Measurements from ENCODE around the gene VTA1. TPM values are rescaled to one million over a fixed set of nuclear protein-coding genes. Genes with fewer than 3 reads are reported as not detected.

Gene VTA1
- total RNA-seq, 4 donors from 2014 or later, result 40.9 to 54.5 (median 49.5) TPM

- no peak for TF ChIP-seq POLR2A (IDR thresholded peaks at IDR 0.05)
- no peak for TF ChIP-seq CTCF (IDR thresholded peaks at IDR 0.05)
- DNase-seq (ENCODE audit: low spot score in 2 of 2), result no peak
- intact Hi-C loops (cut with DNase I; ENCODE audit: low total_unique reads), result no loop called here
- no peak overlapping the region for H3K4me3 ChIP-seq (ENCODE audit: low read depth, poor library complexity, severe bottlenecking)
- 81 to 85% methylated on average over 3 of the region's 3 CpGs for WGBS, 2 donors
Observed at GRCh38 chr6:142167071-142167470, 20.0 kb downstream of the VTA1 start.

- TF ChIP-seq POLR2A (IDR thresholded peaks at IDR 0.05) (no peak), CTCF (IDR thresholded peaks at IDR 0.05) (no peak)
- intact Hi-C loops (cut with DNase I; ENCODE audit: low total_unique reads), result no loop called here
- 87 to 89% methylated on average over 2 of the region's 2 CpGs for WGBS, 2 donors
- H3K4me3 ChIP-seq (ENCODE audit: low read depth, poor library complexity, severe bottlenecking), result no peak overlapping the region
- no peak for DNase-seq (ENCODE audit: low spot score in 2 of 2)
Observed at GRCh38 chr6:142167486-142167885, 20.4 kb downstream of the VTA1 start.

GRCh38 chr6:142171351-142171750 lies 24.3 kb downstream of the VTA1 start:
- no peak for DNase-seq (ENCODE audit: low spot score in 2 of 2)
- TF ChIP-seq POLR2A (IDR thresholded peaks at IDR 0.05), result no peak
- no peak for TF ChIP-seq CTCF (IDR thresholded peaks at IDR 0.05)
- H3K4me3 ChIP-seq (ENCODE audit: low read depth, poor library complexity, severe bottlenecking), result no peak overlapping the region
- intact Hi-C loops (cut with DNase I; ENCODE audit: low total_unique reads), result no loop called here

DNA sequence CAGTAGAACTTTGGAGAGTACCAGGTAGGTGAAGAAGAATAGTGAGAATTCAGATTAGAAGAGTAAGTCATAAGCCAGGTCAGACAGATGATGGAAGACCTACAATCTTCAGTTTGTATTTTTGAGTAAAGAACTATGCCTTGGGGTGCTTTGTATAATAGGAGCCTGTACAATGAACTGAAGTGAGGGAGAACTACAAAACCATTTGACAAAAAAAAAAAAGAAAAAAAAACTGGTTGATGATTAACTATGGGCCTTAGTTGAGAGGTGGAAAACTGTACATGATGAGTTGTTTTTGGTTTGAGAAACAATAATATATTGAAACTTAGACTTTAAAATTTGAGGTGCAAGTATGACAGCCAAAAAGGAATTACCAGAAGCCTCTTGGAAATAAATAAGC lies 25.7 kb downstream of the VTA1 start:
- no peak for DNase-seq (ENCODE audit: low spot score in 2 of 2)
- no peak overlapping the region for H3K4me3 ChIP-seq (ENCODE audit: low read depth, poor library complexity, severe bottlenecking)
- TF ChIP-seq POLR2A (IDR thresholded peaks at IDR 0.05) (no peak), CTCF (IDR thresholded peaks at IDR 0.05) (no peak)
- intact Hi-C loops (cut with DNase I; ENCODE audit: low total_unique reads), result no loop called here

GRCh38 chr6:142173980-142174379 lies 26.9 kb downstream of the VTA1 start:
- DNase-seq (ENCODE audit: low spot score in 2 of 2), result no peak
- intact Hi-C loops (cut with DNase I; ENCODE audit: low total_unique reads), result no loop called here
- 93 to 98% methylated on average over 3 of the region's 3 CpGs for WGBS, 2 donors
- TF ChIP-seq POLR2A (IDR thresholded peaks at IDR 0.05) (no peak), CTCF (IDR thresholded peaks at IDR 0.05) (no peak)
- H3K4me3 ChIP-seq (ENCODE audit: low read depth, poor library complexity, severe bottlenecking), result no peak overlapping the region

DNA sequence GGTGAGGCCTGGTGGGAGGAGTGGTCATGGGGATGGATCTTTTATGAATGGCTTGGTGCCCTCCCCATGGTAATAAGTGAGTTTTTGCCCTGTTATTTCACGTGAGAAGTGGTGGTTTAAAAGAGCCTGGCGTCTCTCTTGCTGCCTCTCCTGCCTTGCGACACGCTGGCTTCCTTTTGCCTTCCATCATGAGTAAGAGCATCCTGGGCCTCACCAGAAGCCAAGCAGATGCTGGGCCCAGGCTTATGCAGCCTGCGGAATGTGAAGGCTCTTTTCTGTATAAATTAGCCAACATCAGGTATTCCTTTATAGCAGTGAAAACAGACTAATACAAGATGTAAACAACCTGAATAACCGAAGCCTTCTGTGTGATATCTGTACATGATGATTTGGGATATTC lies 27.6 kb downstream of the VTA1 start:
- intact Hi-C loops (cut with DNase I; ENCODE audit: low total_unique reads), result no loop called here
- 92% methylated on average over 6 of the region's 6 CpGs for WGBS, 2 donors
- TF ChIP-seq POLR2A (IDR thresholded peaks at IDR 0.05) (no peak), CTCF (IDR thresholded peaks at IDR 0.05) (no peak)
- no peak overlapping the region for H3K4me3 ChIP-seq (ENCODE audit: low read depth, poor library complexity, severe bottlenecking)
- no peak for DNase-seq (ENCODE audit: low spot score in 2 of 2)

All from lower leg skin (tissue), 4 donors.